Retina (tissue), 1 donor: ENCODE measurements around the gene QPCT.
"Not testable (repeated sequence)": the region's sequence is repeated elsewhere in the genome, so short reads cannot be mapped to it uniquely, and the experiment has no call there.

ENCODE experiments used
- DNase-seq: peaks from one replicate; pipeline ENCODE4 v3.0.0-alpha.2; 2016

QPCT gene

GRCh38 chr2:37361994-37362698, 17.7 kb downstream of the QPCT start:
- DNase-seq, result no peak

GRCh38 chr2:37364351-37364750, 19.9 kb downstream of the QPCT start:
- no peak for DNase-seq

DNA sequence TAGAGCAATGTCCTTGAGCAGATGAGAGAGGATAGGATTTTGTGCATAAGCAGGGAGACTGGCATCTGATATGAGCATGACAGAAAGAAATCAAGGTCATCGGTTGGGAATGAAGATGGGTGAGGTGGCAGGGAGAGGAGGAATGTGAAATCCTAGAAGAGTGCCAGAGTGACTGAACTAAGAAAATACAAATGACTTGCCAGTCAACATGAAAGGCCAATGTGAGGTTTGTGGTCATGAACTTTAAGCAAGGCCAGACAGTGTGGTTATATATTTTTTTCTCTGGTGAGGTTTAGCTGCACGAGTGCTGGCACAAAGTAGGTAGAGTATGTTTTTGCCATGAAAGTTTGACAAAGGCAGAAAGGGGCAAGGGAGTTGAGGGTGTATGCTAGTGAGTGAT, 21.2 kb downstream of the QPCT start:
- no peak for DNase-seq

DNA sequence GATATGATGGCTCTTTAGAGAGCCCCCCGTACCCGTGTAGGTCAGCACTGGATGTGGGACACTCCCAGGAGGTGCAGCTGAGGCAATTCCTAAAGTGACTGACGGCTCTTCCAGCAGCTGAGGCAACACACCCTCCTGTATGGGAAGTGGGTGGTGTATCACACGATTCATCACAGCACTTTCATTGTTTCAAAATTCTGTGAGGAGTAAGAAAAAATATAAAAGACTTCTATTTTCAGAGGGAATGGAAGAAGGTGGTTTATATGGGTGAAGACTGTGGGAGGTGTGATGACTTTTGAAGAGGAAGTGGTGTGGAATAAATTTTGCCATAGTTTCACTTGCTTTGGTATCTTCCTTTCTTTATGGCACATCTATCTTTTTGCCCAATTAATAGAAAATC, 22.3 kb downstream of the QPCT start:
- DNase-seq, result no peak

- DNase-seq, result no peak
Measured at GRCh38 chr2:37367310-37367709, 22.9 kb downstream of the QPCT start.

- no peak for DNase-seq
Measured at GRCh38 chr2:37367984-37368383, 23.6 kb downstream of the QPCT start.

- DNase-seq, result no peak
Measured at GRCh38 chr2:37370666-37371065, 26.2 kb downstream of the QPCT start.

DNA sequence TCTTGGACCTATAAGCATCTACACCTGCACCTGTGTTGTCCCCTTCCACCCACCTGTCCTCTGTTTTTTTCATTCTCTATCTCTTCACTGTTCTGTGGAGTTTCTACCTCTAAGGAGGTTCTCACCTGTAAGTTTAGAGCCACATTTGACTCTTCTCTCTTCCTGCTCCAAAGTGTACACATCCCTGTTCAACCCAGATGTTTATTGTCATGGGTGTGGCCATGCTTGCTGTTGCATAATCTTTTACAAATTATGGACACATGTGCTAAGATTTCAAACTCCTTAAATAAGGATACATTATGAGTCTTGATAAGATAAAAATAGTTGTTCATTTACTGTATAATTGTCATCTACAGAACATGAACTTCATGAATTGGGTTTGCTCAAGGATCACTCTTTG, 27.6 kb downstream of the QPCT start:
- no peak for DNase-seq

DNA sequence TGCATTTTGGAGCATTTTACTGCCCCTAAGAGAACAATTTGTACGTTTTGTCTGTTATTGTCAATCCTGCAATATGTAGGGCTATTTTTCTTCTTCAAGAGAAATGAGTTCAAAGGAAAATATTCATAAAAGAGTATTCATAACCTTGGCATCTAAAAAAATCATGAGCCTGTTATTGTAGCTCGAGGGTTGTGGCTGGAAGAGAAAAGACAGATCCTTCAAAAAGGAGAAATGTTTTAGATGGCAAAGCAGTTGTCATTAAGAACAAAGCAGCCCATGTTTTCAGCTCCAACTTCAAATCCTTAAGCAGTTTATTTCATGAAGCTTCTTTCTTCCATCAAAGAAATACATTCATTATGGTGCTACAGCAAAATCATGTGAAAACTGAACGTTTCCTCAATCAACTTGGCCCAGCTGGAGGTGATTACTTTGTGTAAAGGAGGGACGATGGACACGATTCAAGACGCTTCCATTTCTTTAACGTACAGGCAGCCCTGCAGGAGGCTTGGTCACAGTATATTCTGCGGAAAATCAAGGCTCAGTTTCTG, 31.4 kb downstream of the QPCT start:
- DNase-seq, result no peak

- DNase-seq, result no peak
Measured at GRCh38 chr2:37376421-37377186, 32.2 kb downstream of the QPCT start.

- no peak for DNase-seq
Measured at GRCh38 chr2:37377187-37377532, 32.7 kb downstream of the QPCT start.

DNA sequence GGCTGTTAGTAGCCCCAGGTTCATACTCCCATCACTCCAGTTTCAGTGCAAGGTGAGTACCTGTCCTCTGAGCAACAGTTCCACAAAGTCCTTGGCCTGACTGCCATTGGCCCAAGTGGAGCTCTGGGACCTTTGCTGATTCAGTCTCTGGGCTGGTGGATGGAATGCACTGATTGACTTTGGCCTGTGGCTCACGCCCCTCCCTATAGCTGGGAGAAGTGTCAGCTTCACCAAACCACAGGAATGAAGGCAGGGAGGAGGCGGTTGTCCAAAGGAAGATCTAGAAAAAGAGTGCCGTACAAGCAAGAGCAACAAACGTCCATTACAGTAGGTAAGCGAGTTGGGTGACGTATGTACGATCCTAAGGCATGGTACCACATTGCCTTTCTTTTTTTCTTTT, 34.0 kb downstream of the QPCT start:
- DNase-seq, result no peak

- DNase-seq, result no peak
Measured at GRCh38 chr2:37379881-37380296, 35.5 kb downstream of the QPCT start.

GRCh38 chr2:37380787-37381186, 36.4 kb downstream of the QPCT start:
- DNase-seq, result not testable (repeated sequence)

GRCh38 chr2:37384261-37384660, 39.8 kb downstream of the QPCT start:
- not testable (repeated sequence) for DNase-seq

DNA sequence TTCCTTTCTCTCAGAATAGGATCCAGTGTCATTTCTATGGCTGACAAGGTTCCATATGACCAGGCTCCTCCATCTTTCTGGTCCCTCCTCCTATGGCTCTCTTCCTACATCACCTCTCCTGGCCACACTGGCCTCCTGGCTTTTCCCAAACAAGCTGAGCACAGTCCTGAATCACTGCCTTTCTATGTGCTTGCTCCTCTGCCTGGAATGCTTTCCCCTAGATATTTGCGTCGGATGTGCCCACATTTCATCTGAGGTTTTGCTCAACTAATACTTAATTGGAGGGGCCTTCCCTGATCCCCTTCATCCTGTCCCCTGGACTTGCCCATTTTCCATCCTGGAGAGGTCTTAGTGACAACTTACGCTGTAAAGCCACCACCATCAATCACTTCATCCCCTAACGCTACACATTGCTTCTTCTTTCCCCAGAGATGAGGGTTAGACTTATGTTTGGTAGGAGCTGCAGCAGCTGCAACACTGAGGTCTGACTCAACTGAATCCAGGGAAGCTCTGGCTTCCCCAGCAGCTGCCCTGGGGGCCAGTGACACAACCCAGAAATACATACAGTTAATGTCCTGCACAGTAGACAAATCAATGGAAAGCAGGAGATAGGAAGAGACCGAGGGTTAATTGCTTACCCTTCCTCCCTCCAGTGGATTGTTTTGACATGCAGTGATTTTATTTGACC, 42.9 kb downstream of the QPCT start:
- DNase-seq, result no peak

- DNase-seq, result no peak
Measured at GRCh38 chr2:37388074-37388473, 43.6 kb downstream of the QPCT start.

- DNase-seq, result no peak
Measured at GRCh38 chr2:37389395-37389794, 45.0 kb downstream of the QPCT start.

GRCh38 chr2:37389989-37390765, 45.7 kb downstream of the QPCT start:
- no peak for DNase-seq

DNA sequence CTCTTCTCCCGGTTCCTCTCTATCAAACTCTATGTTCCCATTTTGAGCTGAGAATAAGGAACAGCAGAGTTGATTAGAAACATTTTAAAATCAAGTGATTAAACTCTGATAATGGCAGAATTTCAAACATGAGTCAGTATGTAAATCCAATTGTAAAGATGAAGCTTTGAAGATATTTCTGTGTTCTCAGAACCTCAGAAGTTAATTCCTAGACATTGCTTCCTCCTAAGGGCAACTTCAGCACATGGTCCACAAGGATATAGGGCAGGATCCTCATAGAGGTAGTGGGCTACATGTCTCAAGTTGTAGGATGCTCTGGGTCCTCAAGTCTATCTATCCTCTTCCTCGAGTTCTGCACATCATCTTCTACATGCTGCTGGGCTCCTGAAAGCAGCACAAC, 46.3 kb downstream of the QPCT start:
- no peak for DNase-seq

DNA sequence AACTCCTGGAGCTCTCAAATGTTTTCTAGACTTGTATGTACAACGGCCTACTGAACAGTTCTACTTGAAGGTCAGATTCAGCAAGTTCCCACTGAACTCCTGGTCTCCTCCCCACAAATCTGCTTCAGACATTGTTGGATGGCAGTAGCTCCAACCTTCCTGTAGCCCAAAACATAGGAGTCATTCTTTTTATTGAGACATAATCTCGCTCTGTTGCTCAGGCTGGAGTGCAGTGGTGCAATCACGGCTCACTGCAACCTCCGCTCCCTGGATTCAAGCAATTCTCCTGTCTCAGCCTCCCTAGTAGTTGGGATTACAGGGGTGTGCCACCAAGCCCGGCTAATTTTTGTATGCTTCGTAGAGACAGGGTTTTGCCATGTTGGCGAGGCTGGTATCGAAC, 47.3 kb downstream of the QPCT start:
- no peak for DNase-seq

GRCh38 chr2:37392428-37392827, 48.0 kb downstream of the QPCT start:
- no peak for DNase-seq

- DNase-seq, result no peak
Measured at GRCh38 chr2:37394263-37394662, 49.8 kb downstream of the QPCT start.
